Colonic mucosa (tissue), 4 donors: Measurements from ENCODE around the gene SFRP4. TPM values are rescaled to one million over a fixed set of nuclear protein-coding genes. Genes with fewer than 3 reads are reported as not detected.

ENCODE experiments used
- DNase-seq: peaks from one replicate; pipeline ENCODE4 v3.0.0-alpha.2; 2020
- H3K27ac ChIP-seq: fragments of 200-600 bp; one replicate; pipeline ENCODE4 v1.8.0; 2021
- H3K27me3 ChIP-seq: fragments of 200-600 bp; one replicate; pipeline ENCODE4 v1.8.0; 2021
- H3K36me3 ChIP-seq: fragments of 200-600 bp; one replicate; pipeline ENCODE4 v1.8.0; 2021
- H3K4me1 ChIP-seq: fragments of 200-600 bp; one replicate; pipeline ENCODE4 v1.8.0; 2021; ENCODE audit warnings: mild to moderate bottlenecking
- H3K4me3 ChIP-seq: fragments of 200-600 bp; one replicate; pipeline ENCODE4 v1.8.0; 2021
- H3K9ac ChIP-seq, 2 donors: one replicate each; pipeline ENCODE4 v1.7.0; 2013; ENCODE audit warnings: control low read depth in 2 of 2, low read depth in 2 of 2, low read length in 2 of 2
- H3K9me3 ChIP-seq: fragments of 200-600 bp; one replicate; pipeline ENCODE4 v1.8.0; 2021
- CTCF ChIP-seq: fragments of 200-600 bp; IDR thresholded peaks from one replicate; pipeline ENCODE4 v1.8.0; 2022; ENCODE audit warnings: antibody characterized with exemption, mild to moderate bottlenecking
- intact Hi-C: fragments of 100-400 bp; cut with DNase I; formaldehyde crosslinking; loops from one replicate; pipeline ENCODE4 v1.14.1; 2022
- total RNA-seq, 2 donors: library from RNA; stranded (reverse); fragmentation: NEBNext Ultra II Directional in 1 of 2; extraction: Animal tissue kit (Norgen Biotek cat#: 25700) in 1 of 2; gene quantifications; one replicate each; pipeline ENCODE4 v1.2.1, GENCODE V29; 2021
- donor health status: healthy.
- donor health status: DM: no; HTN: no; CAD: no.
- donor health status: DM: no; HTN: no; CAD: no.

SFRP4 gene
- total RNA-seq, 2 donors from 2014 or later = 0.42 TPM; not detected in 1

GRCh38 chr7:37916017-37916672 lies 472 bp downstream of the SFRP4 start:
- Histone ChIP-seq H3K4me3 (peak overlapping the region; percentile 37), H3K36me3 (no peaks in the 10 kb centered on the region), H3K9ac (no peak overlapping the region), H3K27ac (no peak overlapping the region), H3K4me1 (peaks cover 6% of the 10 kb centered on the region), H3K27me3 (peaks cover 17% of the 10 kb centered on the region), H3K9me3 (no peaks in the 10 kb centered on the region)
- intact Hi-C loops = loop anchor here (5.0 kb wide), 1 partner anchor 191 kb away; no protein-coding TSS in a partner anchor
- no peak for TF ChIP-seq CTCF
- peak; percentile 19 for DNase-seq

DNA sequence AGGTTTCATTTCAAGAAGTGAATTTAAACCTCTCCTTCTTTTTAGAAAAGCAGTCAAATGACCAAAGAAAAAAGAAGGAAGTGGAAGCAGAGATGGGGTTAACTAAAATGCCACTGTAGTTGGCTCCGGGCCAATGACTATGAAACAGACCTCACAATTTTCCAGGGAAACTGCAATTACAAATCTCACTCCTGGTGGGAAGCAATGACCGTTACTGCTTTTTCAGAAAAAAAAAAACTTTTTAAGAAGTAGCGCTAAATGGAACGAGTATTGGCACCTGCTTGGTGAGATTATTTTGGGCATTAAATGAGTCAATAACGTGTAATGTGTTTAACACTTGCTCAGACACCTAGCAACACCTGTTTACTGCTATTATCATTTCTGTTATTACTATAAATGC lies 1.2 kb downstream of the SFRP4 start:
- no peak overlapping the region for H3K27ac ChIP-seq

DNA sequence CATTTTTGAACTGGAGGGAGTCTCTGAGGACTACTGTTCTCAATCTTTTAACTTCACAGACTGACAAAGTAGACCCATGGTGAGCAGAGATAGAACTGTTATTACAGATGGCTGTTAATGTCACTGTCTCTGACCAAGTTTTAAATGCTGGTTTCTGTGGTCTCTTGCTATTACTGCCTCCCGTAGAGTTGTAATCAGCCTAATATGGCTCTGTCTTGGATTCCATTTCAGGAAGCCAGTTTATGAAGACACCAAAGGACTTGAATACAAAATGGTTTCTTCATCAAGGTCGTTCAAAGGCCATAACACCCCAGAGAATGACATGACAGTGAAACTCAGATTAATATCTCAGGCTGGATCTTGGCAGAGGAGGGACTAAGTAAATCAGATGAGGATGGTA lies 3.9 kb downstream of the SFRP4 start:
- H3K4me1 ChIP-seq = peaks cover 6% of the 10 kb centered on the region
- no peak for TF ChIP-seq CTCF
- no peak overlapping the region for H3K27ac ChIP-seq
- no peaks in the 10 kb centered on the region for H3K36me3 ChIP-seq
- H3K9me3 ChIP-seq = no peaks in the 10 kb centered on the region
- peaks cover 17% of the 10 kb centered on the region for H3K27me3 ChIP-seq
- H3K4me3 ChIP-seq = no peak overlapping the region
- no peak for DNase-seq
- no peak overlapping the region for H3K9ac ChIP-seq
- intact Hi-C loops = no loop called here

More for the DNA sequence above, 1.2 kb downstream of the SFRP4 start:
- Histone ChIP-seq H3K9ac (no peak overlapping the region), H3K4me3 (no peak overlapping the region), H3K4me1 (peaks cover 6% of the 10 kb centered on the region), H3K36me3 (no peaks in the 10 kb centered on the region), H3K9me3 (no peaks in the 10 kb centered on the region), H3K27me3 (peaks cover 17% of the 10 kb centered on the region)
- intact Hi-C loops = loop anchor here (5.0 kb wide), 1 partner anchor 192 kb away; no protein-coding TSS in a partner anchor
- DNase-seq = no peak
- TF ChIP-seq CTCF = no peak

DNA sequence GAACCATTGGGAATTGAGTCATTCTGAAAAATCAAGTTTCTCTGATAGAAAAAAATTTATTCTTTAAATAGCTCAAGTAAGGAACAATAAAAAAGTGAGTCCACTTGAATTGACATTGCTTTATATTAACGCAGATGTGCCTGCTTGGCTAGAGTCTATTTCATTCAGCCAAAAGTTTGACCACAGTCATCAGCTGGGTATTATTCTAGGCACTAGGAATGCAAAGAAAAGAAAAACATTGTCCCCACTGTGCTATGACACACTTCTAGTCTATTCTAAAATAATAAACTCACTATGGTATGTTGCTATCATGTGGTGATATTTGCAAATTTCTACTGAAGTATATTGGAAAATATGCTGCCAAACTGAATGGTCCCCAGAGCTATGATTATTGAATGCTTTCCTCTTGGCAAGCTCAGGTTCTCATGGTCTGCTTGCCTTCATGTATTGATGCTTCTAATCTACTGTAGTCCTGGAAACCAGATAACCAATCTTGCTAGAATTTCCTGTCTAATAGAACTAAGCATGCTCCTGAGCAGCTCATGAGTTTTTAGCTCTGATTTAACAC lies 8.3 kb downstream of the SFRP4 start:
- Histone ChIP-seq H3K27ac (no peak overlapping the region), H3K4me1 (no peaks in the 10 kb centered on the region), H3K4me3 (no peak overlapping the region), H3K9me3 (no peaks in the 10 kb centered on the region), H3K27me3 (no peaks in the 10 kb centered on the region), H3K36me3 (no peaks in the 10 kb centered on the region), H3K9ac (no peak overlapping the region)
- TF ChIP-seq CTCF = no peak
- intact Hi-C loops = no loop called here
- no peak for DNase-seq

- Histone ChIP-seq H3K4me3 (no peak overlapping the region), H3K9ac (no peak overlapping the region), H3K9me3 (no peaks in the 10 kb centered on the region), H3K27ac (no peak overlapping the region), H3K4me1 (no peaks in the 10 kb centered on the region), H3K27me3 (no peaks in the 10 kb centered on the region), H3K36me3 (no peaks in the 10 kb centered on the region)
- DNase-seq = no peak
- intact Hi-C loops = loop anchor here (5.0 kb wide), 2 partner anchors 205 to 320 kb away; no protein-coding TSS in a partner anchor
- TF ChIP-seq CTCF = no peak
Observed at GRCh38 chr7:37901890-37902524, 14.6 kb downstream of the SFRP4 start.
